Stimulated activated CD8-positive, alpha-beta memory T cell treated with anti-CD3 and anti-CD28 coated beads, Interleukin-4, amount 100 ng/mL, for 24 hours (primary cell): Measurements from ENCODE around the gene STK17A.
A peak's percentile ranks its signal among the peaks of the same experiment; 100 is the strongest.
"Not testable (repeated sequence)": the region's sequence is repeated elsewhere in the genome, so short reads cannot be mapped to it uniquely, and the experiment has no call there.

ENCODE experiments used
- DNase-seq: peaks from one replicate; pipeline ENCODE4 v3.0.0-alpha.2; 2020; ENCODE audit warnings: low read depth

Gene STK17A

GRCh38 chr7:43569424-43569823 is 13.5 kb upstream of the STK17A start:
- no peak for DNase-seq

GRCh38 chr7:43570688-43571365 is 12.1 kb upstream of the STK17A start:
- no peak for DNase-seq

GRCh38 chr7:43572516-43573049 is 10.3 kb upstream of the STK17A start:
- DNase-seq, result no peak

GRCh38 chr7:43573832-43574231 is 9.1 kb upstream of the STK17A start:
- DNase-seq, result not testable (repeated sequence)

- DNase-seq, result no peak
These were observed 7.4 kb upstream of the STK17A start for GRCh38 chr7:43575506-43575905.

- no peak for DNase-seq
These were observed 6.7 kb upstream of the STK17A start for GRCh38 chr7:43576241-43576640.

GRCh38 chr7:43577485-43577951 is 5.4 kb upstream of the STK17A start:
- DNase-seq, result no peak

GRCh38 chr7:43583424-43584194 is 701 bp downstream of the STK17A start:
- peak; percentile 41 for DNase-seq

- DNase-seq, result no peak
These were observed 1.3 kb downstream of the STK17A start for GRCh38 chr7:43584195-43584586.

GRCh38 chr7:43584733-43585132 is 1.8 kb downstream of the STK17A start:
- not testable (repeated sequence) for DNase-seq

- DNase-seq, result no peak
These were observed 2.7 kb downstream of the STK17A start for GRCh38 chr7:43585562-43585961.

- DNase-seq, result no peak
These were observed 3.5 kb downstream of the STK17A start for GRCh38 chr7:43586251-43586900.

GRCh38 chr7:43588477-43589132 is 5.7 kb downstream of the STK17A start:
- no peak for DNase-seq

- no peak for DNase-seq
These were observed 6.2 kb downstream of the STK17A start for GRCh38 chr7:43589133-43589478.

GRCh38 chr7:43589728-43590127 is 6.8 kb downstream of the STK17A start:
- no peak for DNase-seq

GRCh38 chr7:43590862-43591557 is 8.1 kb downstream of the STK17A start:
- no peak for DNase-seq

- DNase-seq, result no peak
These were observed 8.8 kb downstream of the STK17A start for GRCh38 chr7:43591558-43592180.

GRCh38 chr7:43592326-43592725 is 9.4 kb downstream of the STK17A start:
- DNase-seq, result no peak

- DNase-seq, result no peak
These were observed 10.1 kb downstream of the STK17A start for GRCh38 chr7:43593010-43593409.

GRCh38 chr7:43594020-43594419 is 11.1 kb downstream of the STK17A start:
- no peak for DNase-seq

- DNase-seq, result not testable (repeated sequence)
These were observed 13.5 kb downstream of the STK17A start for GRCh38 chr7:43596426-43596825.
